IMR-90 (cell line): ENCODE data around the gene SLC9C2. TPM values are rescaled to one million over a fixed set of nuclear protein-coding genes. Genes with fewer than 3 reads are reported as not detected.

Experiments used
- ELK1 ChIP-seq: fragments of 150-350 bp; IDR thresholded peaks from 2 replicates; pipeline ENCODE4 v1.6.1; 2016; ENCODE audit warnings: low read depth, mild to moderate bottlenecking, low read length, moderate library complexity, borderline replicate concordance
- NFE2L2 ChIP-seq: fragments of 150-350 bp; IDR thresholded peaks from 2 replicates; pipeline ENCODE4 v1.6.1; 2016; ENCODE audit warnings: low read depth, mild to moderate bottlenecking, low read length
- RFX5 ChIP-seq: IDR thresholded peaks from 2 replicates; pipeline ENCODE4 v1.8.0; 2012; ENCODE audit warnings: low read depth, mild to moderate bottlenecking, low read length, moderate library complexity
- polyA plus RNA-seq, 3 experiments: library from polyadenylated mRNA; depleted of rRNA; stranded (reverse); fragments of >200 nt; gene quantifications; 2 replicates each; pipeline ENCODE4 v1.2.3, GENCODE V29; 2012; ENCODE audit warnings: low replicate concordance in 1 of 3
- total RNA-seq: library from RNA; depleted of rRNA; stranded (reverse); fragments of >200 nt; gene quantifications from 2 replicates; pipeline ENCODE4 v1.2.3, GENCODE V29; 2012

SLC9C2 gene
- total and polyA plus RNA-seq, 2 of the 4 experiments (the other 2 are of a cell fraction), result not detected

- TF ChIP-seq ELK1, result no peak
- no peak for TF ChIP-seq NFE2L2
- TF ChIP-seq RFX5, result no peak
These were observed 126.1 kb downstream of the SLC9C2 start (continued) for GRCh38 chr1:173476665-173477285.
